Activated CD4-positive, alpha-beta T cell treated with anti-CD3 and anti-CD28 coated beads, Interleukin-2, amount 50 U/mL, for 1 hour (primary cell): ENCODE results near the gene C17orf50.
A peak's percentile ranks its signal among the peaks of the same experiment; 100 is the strongest.

Source experiments
- DNase-seq: peaks from one replicate; pipeline ENCODE4 v3.0.0-alpha.2; 2020

The C17orf50 gene

DNA sequence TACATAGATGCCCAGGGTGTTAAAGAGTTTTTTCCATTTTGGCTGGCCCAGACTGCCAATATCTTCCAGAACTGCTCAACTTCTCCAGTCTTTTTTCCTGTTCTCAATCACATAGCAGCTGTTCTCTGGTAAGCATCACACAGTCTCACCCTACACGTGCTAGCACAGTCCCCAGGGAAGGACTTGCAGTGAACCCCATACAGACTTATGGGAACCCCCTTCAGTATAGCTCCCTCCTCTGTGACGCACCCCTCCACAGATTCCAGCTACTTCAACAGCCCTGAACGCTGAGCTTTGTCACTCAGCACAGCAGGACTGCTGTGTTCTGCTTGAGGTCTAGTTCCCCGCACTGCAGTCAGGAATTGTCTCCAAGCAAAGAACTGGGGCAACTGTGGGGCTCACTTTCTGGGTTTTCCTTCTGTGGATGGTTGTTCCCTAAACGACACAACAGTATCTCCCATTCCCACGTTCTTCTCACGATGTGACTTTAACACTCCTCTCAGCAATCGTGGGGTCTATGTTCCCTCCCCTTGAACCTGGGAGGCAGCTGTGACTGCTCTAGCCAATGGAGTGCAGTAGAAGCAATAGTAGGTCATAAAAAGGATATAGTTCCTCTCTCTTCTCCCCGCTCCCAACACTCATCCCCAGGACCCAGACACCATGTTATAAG lies 31.1 kb downstream of the C17orf50 start:
- DNase-seq = no peak

GRCh38 chr17:35793257-35793656 lies 32.6 kb downstream of the C17orf50 start:
- no peak for DNase-seq

DNA sequence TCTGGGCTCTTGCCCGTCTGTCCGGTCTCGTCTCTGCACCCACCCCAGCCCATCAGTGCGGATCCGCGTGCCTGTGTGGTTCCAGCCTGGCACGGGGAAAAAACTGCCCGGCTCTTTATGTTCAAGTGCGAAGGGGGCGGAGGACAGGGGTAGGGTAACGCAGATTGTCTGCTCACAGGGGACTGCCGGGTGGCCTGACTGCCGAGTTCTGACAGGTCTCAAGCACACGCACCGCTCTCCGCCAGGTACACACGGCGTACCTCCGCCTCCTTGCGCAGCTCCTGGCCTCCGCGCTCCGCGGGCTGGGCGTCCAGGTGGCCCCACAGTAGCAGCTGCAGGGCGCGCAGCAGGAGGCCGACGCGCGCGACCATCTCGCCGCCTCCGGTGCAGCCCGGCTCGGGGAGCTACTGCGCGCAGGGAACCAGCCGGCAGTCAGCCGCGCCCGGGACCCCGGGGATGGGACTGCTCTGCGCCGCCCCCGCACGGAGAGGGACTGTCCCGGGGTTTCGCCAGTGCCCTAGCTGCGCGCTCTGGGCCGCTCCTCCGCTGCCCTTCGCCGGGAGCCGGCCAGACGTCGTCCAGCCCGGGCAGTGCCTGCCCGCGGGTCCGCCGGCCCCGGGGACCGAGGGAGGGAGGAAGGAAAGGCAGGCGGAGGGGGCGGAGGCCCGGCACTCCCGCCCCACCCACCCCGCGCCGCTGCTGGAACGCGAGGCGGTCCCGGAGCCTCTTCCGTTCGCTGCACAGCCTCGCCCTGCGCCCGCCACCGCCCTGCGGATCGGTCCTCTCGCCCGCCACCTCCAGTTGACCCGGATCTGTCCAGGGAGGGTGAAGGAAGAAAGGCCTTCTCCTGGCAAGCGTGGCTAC lies 34.6 kb downstream of the C17orf50 start, which contains the start of gene MMP28:
Gene MMP28 (minus strand): TSS at position 635 of the 864 bp plus-strand sequence. CDS start 264 bp downstream, at position 371.
- peak; percentile 20 for DNase-seq

GRCh38 chr17:35795871-35796265 lies 35.2 kb downstream of the C17orf50 start:
- DNase-seq = no peak

DNA sequence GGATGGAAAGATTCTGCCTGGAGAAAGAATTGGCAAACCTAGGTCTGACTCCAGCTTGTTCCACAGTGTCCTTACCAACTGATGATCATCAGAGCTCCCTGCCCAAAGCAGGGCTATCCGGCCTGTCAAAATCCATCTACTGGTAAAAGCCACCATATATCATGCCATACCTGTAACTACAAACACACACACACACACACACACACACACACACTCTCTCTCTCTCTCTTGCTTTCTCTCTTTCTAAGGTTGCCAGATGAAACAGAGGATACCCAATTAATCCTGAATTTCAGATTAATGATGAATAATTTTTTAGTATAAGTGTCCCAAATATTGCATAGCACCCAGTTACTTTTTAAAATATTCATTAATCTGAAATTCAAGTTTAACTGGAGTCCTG lies 36.3 kb downstream of the C17orf50 start:
- no peak for DNase-seq

DNA sequence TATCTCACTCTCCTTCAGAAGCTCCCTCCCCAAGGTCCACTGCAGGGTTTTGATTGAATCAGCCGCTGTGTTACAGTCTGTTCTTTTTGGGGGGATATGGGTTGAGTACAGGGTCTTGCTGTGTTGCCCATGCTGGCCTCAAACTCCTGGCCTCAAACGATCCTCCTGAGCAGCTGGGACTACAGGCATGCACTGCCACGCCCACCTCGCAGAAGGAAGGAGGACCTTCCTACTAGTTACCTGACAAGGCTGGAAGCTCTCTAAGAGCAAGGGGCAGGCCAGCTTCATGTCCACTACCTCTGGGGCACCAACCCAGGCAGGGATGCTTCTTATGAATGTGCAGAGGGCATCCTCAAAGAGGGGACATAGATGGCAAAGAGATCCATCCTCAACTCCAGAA lies 36.7 kb downstream of the C17orf50 start:
- no peak for DNase-seq

- no peak for DNase-seq
Measured at GRCh38 chr17:35797918-35798317, 37.2 kb downstream of the C17orf50 start.

DNA sequence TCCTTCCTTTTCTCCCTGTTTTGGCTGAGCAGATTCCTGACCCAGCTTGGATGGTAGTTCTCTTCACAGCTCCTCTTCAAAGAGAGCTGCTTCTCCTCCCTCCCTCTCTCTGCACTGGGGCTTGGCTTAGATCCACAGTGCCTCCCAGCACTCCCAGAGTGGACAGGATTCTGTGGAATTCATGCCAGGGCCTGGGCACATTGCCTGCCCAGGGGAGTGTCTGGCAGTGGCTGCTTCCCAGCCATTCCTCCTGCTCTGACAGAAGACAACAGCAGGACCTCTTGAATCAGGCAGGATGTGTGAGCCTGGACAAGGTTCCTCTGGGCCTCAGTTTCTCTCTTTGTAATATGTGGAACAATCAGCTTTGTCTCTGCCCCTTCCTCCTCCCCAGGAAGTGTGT lies 39.3 kb downstream of the C17orf50 start:
- no peak for DNase-seq

DNA sequence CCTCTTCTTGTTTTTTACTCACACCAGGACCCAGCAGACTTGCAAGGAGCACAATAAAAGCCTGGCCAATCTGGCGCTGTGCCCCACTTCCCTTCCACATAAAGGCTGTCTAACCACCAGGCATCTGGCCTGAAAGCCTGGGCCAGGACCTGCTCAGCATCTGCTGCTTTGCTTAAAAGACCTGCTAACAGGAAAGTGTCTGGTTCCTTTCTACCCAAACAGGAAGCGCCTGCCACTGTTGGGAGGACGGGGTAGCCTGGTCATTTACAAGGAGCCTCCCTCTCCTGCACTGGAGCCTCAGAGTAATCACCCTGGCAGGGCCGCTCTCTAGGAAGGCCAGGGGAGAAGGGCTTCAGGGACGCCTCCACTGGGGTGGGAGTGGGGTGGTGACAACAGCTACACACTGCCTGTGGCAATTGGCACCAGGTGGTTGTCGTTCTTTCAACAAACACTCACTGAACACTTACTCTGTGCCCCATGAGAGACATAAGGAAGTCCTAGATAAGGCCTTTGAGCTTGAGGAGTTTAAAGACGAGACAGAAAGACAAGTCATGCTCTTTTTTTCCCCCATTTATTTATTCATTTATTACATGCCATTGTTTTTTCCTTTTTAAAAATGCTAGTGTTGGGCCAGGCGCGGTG lies 41.0 kb downstream of the C17orf50 start:
- peak; percentile 8 for DNase-seq

GRCh38 chr17:35804658-35805192 lies 44.0 kb downstream of the C17orf50 start:
- no peak for DNase-seq

GRCh38 chr17:35807371-35808144 lies 46.9 kb downstream of the C17orf50 start:
- DNase-seq = no peak

- DNase-seq = no peak
Measured at GRCh38 chr17:35808240-35808961, 47.7 kb downstream of the C17orf50 start.

GRCh38 chr17:35808962-35809854 lies 48.5 kb downstream of the C17orf50 start, which contains the start of gene TAF15:
TAF15 (plus strand) TSS chr17:35809484; CDS start chr17:35809570, 86 bp downstream.
- peak; percentile 92 for DNase-seq

GRCh38 chr17:35809855-35810461 lies 49.3 kb downstream of the C17orf50 start:
- no peak for DNase-seq

DNA sequence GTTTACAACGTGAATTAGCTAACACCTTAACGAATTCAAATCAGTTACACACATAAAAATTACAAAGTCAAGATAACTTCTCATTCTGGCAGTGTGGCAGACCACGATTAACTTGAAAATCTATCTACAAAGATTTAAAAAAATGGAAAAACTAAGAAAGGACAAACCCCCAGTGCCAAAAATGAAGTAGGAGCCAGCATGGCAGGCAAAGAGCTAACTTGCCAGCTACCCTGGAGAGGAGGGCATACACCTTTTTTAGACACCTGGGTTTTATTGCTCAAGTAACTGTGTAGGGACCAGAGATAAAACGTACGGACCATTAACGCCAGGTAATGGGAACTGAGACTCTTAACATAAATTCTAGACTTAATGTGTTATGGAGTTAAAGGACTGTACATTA lies 51.1 kb downstream of the C17orf50 start:
- no peak for DNase-seq

DNA sequence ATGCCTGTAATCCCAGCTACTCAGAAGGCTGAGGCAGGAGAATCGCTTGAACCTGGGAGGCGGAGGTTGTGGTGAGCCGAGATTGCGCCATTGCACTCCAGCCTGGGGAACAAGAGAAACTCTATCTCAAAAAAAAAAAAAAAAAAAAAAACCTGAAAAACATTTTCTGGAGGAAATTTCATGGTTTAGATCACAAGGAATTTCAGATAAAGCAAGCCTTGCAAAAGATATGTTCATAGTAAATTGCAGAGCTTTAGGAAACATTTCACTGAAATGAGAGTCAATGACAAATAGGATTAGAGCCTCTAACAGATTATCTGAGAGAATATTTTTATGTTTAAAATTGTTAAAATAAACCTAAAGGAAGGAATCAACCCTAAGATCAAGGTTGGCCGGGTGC lies 51.8 kb downstream of the C17orf50 start:
- DNase-seq = no peak
